ENCODE results near the gene ZNF181.
"Not testable (repeated sequence)": the region's sequence is repeated elsewhere in the genome, so short reads cannot be mapped to it uniquely, and the experiment has no call there.

The ZNF181 gene

DNA sequence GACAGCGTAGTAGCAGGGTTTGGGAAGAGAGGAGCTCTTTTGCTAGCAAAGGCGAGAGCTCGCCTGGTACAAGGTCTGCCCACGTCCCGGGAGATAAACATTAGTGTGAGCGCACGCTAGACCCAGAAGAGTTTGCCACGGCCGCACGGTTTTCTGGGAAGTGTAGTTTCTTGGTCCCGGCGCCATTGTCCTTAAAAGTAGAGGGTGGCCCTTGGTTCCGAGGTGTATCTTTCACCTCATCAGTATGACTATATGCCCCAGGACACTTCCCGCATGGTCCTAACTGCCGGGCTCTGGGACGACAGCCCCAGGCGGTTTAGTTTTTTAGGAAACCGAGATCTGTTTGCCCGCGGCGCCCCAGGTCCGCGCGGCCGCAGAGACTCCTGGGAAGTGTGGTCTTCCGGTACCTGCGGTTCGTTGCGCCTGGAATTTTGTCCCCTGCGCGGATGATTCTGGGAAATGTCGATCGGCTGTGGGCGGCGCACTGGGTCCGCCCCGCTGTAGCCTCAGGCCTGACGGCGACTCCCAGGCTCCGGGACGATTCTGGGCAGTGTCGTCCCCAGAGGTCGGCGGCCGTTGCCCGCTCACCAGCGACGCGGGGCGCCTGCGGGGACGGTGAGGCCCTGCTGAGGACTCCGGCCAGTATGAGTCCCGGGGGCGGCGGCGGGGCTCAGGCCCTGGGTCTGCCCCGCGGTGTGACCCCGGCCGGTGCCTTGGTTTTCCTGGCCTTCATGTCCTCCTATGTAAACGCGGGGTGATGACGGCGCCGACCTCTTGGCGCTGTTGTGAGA, at the start of gene ZNF181:
TSS of gene ZNF181 (plus strand) at position 498 of the 791 bp plus-strand sequence. CDS start 795 bp downstream, outside the sequence.
- peak; percentile 89 to 92 for DNase-seq

DNA sequence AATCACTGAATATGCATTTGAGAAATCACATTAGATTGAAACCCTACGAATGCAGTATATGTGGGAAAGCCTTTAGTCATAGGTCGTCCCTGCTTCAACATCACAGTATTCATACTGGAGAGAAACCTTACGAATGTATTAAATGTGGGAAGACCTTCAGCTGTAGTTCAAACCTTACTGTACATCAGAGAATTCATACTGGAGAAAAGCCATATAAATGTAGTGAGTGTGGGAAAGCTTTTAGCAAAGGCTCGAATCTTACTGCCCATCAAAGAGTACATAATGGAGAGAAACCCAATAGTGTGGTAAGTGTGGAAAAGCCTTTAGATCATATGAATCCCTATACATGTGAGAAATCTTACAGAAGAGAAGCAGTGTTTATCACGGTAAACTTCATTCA, 48.8 kb upstream of the ZNF181 start:
- DNase-seq = not testable (repeated sequence)

- DNase-seq = no peak
Observed at GRCh38 chr19:34686455-34686854, 47.6 kb upstream of the ZNF181 start.

GRCh38 chr19:34687348-34687747, 46.7 kb upstream of the ZNF181 start:
- no peak for DNase-seq

- DNase-seq = no peak
Observed at GRCh38 chr19:34688592-34688991, 45.5 kb upstream of the ZNF181 start.

GRCh38 chr19:34690372-34690771, 43.7 kb upstream of the ZNF181 start:
- no peak for DNase-seq

GRCh38 chr19:34692549-34692948, 41.5 kb upstream of the ZNF181 start:
- no peak for DNase-seq

GRCh38 chr19:34707661-34708060, 26.4 kb upstream of the ZNF181 start:
- DNase-seq = no peak

- DNase-seq = no peak
Observed at GRCh38 chr19:34711890-34712289, 22.2 kb upstream of the ZNF181 start.

DNA sequence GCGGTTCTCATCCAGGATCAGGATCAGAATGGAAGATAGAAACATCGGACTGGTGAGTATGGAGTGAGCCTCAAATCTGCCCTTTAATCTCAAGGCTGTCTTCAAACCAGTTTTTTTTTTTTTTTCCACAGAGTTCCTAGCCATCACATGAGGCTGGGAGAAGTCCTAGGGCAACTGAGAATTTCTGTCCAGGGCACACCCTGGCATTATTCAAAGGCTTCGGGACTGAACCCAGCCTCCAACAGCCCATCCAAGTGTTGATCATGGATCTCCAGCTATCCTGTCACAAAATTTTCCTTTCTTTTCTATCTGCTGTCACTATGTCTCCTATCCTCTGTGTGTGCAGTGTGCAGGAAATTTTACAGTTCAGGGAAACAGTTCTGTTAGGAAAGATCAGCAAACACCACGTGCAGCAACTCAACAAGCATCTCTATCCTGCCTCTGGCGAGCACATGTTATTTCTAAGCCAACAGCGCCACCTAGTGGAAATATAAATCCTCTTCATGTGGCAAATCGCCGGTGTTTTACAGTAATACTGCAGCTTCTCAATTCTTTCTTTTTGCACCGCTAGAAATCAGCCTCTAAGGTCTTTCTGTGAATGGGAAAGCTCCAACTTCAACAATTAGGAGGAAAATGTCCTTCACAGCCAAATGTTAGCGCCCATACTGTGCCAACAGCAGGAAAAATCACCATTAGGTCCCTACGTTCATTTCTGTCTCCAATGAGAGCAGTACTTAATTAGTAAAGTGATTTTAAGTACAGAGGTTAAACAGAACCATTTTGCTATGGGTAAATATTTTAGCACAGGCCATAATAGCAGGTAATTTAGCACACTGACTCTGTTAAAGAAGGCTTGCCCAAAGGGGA, 21.4 kb upstream of the ZNF181 start:
- peak; percentile 59 to 68 for DNase-seq

GRCh38 chr19:34713262-34713637, 20.8 kb upstream of the ZNF181 start:
- DNase-seq = no peak

- DNase-seq = no peak
Observed at GRCh38 chr19:34715357-34715756, 18.7 kb upstream of the ZNF181 start.

DNA sequence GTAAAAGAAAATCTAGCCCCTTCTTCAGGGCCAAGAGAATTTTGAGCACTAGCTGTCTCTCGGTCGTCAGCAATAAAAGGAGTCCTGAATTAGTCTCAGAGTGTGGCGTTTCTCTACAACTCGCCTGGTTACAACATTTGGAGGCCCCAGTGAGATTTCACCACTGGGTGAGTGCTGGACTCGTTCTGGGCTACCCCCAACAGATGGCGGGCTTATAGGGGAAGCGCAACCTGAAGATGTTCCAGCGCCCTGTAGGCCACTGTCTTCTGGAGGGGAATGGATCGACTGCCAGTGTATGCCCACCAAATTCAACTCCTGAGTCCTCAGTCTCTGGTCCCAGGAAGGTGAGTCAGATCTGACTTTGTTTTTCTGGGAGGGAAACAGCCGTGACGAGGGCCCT, 11.7 kb upstream of the ZNF181 start:
- no peak for DNase-seq

GRCh38 chr19:34725400-34725799, 8.6 kb upstream of the ZNF181 start:
- no peak for DNase-seq

DNA sequence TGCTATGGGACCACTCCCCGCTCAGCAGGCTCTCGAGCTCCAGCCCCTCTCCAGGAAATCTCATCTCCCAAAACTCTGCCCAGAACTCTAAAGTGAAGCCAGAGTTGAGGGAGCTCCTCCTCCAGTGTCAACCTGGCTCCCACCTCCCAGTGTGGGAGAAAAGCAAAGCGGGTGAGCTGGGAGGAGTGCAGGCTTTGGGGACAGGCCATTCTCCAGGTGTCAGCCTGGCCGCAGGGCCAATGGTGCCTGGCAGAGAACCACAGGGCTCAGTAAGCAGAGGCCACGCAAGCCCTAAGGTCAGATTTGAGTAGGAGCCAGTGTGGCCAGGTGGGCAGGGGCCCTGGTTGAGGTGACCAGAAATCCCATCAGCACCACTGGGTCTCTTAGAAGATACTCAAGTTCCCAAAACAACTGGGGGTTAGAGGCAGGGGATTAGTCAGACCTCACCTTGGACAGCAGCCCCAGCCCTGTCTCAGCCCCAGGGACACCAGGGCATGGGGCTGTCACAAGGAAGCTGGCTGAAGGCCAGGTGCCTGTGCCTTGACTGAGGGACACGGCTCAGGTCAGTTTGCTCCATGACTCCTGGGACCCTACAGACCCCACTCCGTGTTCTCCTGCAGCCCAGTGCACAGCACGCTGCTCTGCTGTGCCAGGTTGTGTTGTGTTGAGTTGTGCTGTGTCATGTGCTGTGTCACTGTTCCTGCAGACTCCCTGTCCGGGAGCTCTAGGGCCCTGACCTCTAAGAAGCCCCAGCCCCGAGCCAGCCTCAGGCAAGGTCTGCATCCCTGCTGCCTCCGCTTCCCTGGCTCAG, 2.8 kb upstream of the ZNF181 start:
- no peak for DNase-seq

DNA sequence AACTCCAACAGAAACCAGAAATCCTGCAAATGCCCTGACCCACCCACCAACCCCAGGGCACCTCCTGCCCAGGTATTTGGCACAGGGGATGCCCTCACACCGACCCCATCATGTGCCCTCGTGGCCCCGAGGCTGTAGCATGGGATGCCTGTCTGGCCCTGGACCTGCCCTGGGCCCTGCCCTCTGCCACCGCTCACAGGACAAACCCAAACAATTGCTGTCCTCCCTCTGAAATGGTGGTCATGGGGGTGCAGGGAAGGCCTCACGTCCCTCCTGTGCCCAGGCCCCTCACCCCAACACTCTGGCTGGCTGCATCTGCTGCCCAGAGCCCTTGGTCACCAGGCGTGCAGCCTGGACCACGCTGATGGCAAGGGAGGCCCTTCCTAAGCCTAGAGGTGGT, 2.1 kb upstream of the ZNF181 start:
- no peak for DNase-seq

DNA sequence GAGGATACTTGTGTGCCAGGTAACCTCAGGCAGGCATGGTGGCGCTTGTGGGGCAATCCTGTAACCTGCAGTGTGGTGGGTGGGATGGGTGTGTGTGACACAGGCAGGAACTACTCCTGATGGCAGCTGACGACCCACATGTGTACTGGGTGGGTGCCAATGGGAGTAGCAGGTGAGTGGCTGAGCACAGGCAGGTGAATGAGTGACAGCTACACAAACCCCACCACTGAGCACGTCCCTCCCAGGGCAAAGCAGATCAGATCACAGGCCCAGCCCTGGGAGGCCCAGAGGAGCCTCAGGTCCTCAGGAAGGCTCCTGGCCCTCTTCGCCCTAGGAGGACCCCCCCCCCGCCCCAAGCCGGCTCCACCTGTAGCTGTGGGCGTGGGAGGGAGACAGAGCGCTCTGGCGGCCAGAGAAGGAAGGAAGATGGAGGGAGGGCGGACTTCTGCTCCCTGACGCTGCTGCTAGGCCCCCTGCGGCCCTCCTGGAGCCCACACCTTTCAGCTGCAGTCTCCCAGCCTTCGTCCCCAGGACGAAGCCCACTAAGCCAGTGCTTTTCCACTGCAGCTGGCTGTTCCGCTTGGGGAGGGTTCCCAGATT, 1.3 kb upstream of the ZNF181 start:
- DNase-seq = no peak

DNA sequence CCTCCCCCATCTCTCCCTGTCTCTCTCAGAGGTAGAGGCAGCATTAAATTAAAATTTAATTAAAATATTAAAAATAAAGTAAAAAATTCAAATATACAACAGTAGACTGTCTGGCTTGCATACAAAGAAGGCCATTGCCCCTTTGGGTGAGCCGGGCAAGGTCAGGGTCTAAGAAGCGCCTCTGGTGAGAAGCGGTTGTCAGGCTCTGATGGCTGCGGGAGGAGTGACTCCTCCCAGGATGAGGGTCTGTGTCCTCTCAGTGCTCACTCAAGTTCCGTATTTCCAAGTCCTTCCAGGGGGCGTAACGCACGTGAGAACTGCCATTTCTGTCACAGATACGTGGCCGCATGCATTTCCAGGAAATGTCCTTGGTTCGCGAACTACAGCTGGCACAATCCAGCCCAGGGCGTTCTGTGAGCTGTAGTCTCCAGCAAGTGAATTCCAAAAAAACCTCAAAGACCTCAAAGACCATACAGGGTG, 737 bp upstream of the ZNF181 start:
- DNase-seq = peak; percentile 77 to 83

- DNase-seq = peak in 1 of 2 experiments; percentile 64
Observed at GRCh38 chr19:34734537-34735103, 577 bp downstream of the ZNF181 start.

DNA sequence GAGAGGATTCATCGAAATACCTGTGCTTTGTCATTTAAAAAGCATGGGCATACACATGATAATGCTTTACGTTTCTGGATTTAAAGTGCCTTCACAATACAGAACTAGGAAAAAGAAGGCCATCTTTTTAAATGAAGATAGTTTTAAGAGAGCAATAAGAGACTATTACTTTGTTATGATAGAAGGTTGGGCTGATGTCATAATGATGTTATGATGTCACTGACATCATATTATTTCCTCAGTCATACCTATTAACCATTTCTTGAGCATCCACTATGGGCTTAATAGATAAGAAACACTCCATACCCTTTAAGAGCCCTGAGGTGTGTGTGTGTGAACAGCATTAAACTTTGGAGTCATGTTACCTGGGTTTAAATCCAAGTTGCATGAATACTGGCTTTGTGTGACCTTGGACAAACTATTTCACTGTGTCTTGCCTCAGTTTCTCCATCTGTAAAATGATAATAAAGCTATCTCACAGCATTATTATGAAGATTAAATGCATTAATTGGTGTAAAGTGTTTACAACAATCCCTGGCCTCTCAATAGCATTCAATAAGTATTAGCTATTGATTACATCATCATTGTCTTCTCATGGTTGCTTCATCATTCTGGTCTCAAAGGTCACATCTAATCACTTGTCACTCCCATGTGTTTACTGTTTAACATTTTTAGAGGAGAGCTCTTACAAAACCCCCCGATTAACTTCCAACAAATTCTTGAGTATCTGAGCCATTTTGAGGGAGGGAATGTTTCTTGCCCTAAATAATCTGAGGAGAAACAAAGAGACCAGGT, 11.1 kb downstream of the ZNF181 start:
- DNase-seq = no peak

DNA sequence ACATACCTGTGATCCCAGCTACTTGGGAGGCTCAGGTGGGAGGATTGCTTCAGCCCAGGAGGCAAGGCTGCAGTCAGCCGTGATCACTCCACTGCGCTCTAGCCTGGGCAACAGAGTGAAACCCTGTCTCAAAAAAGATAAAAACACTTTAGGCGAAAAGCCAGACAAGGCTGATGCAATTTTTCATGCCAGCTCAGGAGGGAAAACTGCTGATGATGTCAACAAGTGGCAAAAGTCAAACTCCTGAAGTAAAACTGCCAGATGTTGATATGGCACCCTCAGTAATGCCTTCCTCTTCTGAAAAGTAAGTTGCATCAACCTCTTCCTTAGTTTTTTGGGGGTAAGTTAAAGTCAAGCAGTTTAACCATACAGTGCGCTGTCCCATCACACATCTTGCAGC, 23.4 kb downstream of the ZNF181 start:
- DNase-seq = no peak

Measured in AML-193 (cell line).